Skin of body (tissue), 2 donors: ENCODE data around the gene TSSK2. TPM values are rescaled to one million over a fixed set of nuclear protein-coding genes. Genes with fewer than 3 reads are reported as not detected.

Source experiments
- DNase-seq: peaks from one replicate; lab custom pipeline; 2025; lab: John Stamatoyannopoulos, UW
- total RNA-seq: library from RNA; depleted of rRNA; stranded (reverse); fragments of >200 nt; gene quantifications from one replicate; pipeline ENCODE4 v1.2.3, GENCODE V29; 2014

The TSSK2 gene
- total RNA-seq, 1 donor from 2014 or later = not detected

DNA sequence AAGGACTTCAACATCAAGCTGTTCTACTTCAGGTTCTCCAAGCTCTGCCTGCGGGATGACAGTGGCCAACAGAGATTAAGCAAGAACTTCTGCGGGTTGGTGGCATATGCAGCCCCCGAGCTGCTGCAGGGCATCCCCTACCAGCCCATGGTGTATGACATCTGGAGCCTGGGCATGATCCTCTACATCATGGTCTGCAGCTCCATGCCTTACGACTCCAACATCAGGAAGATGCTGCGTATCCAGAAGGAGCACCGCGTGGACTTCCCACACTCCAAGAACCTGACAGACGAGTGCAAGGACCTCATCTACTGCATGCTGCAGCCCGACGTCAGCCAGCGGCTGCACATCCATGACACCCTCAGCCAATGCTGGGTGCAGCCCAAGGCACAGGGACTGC is 6.1 kb upstream of the TSSK2 start:
- DNase-seq = no peak

- DNase-seq = no peak
These were observed 5.4 kb upstream of the TSSK2 start for GRCh38 chr22:19125474-19126308.

DNA sequence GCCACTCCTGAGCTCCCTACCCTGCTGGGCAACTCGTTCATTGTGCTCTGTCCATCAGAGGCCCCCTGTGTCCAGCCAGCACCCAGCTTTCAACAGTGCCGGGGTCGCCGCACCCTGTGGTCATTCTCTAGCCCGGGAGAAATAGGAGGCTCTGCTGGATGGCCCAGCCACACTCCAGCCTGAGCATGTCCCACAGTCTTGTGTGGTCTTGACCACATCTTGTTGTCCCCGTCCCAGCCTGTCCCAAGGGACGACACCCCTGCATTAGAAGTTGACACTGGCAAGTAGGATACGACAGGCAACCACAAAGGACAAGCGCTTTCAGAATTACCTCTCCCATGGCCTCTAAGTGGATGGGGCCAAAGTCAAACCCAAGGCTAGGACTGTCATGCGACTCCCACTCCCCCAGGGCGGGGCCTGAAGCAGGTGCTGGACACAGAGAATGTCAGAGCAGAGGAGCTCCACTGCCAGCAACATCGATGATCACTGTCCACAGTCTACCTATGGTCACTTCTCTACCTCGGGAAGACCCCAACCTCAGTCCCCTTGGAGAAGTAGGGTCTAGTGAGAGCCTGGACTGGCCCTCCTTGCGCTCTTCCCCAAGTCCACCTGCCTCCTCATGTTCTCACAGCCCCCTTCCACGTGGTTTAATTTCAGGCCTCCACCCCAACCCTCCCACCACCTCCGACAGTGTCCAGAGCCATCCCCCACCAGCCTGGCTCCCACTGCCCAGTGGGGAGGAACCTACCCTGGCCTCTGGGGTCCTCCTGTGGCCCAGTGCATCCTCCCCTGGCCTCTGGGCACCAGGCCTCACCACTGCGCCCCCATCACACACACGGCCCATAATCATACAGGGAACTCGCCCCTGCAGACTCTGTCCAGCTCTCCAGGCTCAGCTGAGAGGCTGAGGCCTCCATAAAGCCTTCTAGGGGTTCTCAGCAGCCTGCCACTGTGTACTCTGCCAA is 4.5 kb upstream of the TSSK2 start:
- DNase-seq = no peak

DNA sequence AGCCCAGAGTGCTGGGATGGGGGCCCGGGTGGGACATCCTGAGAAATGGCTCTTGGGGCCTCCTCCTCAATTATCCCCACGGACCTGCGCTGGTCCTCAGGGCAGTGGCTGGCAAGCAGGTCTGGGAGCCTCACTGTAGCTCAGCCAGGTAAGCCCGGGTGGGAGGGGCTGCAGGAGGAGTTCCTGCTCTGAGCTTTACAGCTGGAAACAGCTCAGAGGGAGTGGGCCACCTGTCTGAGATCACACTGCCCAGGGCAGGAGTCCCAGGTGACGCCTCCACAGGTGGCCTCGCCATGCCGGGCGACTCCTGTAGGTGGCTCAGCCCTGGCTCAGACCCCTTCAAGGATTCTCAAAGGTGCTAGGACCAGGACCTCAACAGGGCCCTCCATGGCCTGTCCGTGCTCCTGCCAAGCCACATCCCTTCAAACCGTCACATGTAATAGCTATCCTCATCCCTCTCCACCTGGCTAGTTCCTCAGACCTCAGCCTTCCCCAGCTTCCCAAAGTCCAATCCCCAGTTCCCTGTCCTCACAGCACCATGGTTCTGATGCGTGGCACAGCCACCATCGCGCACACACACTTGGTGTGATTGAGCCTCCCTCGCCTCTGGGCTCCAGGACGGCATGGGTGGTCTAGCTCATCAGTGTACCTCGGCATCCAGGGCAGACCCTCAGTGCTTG is 3.6 kb upstream of the TSSK2 start:
- DNase-seq = no peak

DNA sequence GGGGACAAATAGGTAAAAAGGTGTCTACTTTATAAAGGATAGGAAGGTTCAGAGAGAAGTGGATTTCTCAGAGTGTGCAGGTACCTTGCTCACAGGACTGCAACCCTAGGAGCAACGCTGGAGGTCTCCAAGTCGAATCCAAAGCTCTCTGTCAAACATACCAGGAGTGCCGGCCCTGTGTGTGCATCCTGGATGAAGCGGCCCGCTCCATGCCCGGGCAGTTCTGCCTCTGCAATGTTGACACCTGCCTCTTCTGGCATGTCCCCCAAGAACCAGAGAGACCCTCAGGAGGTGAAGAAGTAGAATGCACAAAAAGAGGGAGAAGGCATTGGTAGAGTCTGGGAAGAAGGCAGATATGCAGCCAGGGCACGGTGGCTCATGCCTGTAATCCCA is 3.1 kb upstream of the TSSK2 start:
- DNase-seq = no peak

- no peak for DNase-seq
These were observed 2.0 kb upstream of the TSSK2 start for GRCh38 chr22:19128946-19129727.

- no peak for DNase-seq
These were observed 1.2 kb upstream of the TSSK2 start for GRCh38 chr22:19129871-19130270.

GRCh38 chr22:19131685-19132015 is 542 bp downstream of the TSSK2 start:
- DNase-seq = no peak

GRCh38 chr22:19132153-19132552 is 1.0 kb downstream of the TSSK2 start:
- no peak for DNase-seq

DNA sequence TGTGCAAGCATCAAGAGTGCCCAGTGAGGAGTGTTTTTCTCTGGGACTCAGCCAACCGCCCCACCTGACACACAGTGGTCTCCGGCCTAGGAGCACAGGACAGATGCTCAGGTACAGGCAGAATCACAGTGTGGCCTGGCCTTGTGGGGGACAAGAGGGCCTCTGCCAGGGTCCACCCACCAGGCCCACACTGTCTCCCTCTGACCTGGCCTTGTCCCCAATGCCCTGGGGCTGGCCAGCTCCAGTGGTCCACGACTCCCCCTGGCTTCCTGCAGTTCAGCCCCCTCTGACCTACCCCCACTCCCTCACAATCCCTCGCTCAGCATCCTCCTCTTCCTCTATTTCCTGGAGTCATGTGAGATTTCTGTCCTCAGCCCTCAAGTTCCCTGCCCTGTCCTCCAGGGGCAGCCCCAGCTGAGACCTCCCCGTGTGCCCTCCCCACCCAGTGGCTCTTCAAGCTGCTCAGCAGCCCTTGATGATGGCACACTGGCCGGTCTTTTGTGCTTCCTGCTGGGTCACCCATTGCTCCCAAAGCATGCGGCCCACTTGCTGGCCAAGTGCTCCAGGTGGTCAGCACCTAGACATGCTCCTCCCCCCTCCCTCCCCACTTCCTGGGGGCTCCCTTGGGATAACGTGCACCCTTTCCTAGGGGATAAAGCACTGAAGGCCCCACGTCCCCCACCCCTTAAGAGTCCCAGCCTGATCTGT is 1.7 kb downstream of the TSSK2 start:
- no peak for DNase-seq

DNA sequence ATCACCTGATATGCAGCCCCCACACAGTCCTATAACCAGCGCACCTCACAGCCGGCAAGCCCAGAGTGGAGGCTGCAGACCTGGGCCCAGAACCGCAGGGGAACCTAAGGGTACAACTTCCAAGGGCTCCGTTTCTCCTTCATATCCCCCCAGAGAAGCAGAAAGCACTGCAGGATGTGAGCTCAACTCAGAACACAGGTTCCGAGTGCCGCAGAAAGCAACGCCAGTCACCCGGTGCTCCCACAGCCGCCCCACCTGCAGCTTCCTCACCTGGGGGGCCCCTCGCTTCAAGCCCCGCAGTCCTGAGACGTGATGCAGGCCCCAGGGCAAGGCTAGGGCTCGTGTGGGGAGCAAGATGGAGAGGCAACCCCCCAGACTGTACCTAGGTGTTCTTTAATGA is 2.5 kb downstream of the TSSK2 start:
- DNase-seq = no peak

GRCh38 chr22:19134176-19134831 is 3.2 kb downstream of the TSSK2 start:
- DNase-seq = no peak

DNA sequence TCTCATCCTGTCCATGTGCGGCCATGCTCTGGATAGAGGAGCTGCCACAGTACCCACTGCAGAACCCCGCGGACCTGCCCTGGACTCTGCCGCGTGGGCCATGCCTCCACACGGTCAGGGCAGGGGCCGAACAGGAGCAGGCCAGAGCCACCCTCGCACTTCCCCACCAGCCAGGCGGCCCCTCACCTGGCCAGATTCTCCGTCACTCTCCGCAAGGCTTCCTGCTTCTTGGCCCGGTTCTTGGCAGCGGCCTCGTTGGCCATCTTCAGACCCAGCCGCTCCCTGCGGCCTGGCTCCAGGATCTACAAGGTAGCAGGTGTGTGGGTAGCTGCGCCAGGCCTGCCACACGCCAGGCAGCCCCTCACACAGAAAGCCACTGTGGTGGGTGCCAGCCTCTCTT is 3.8 kb downstream of the TSSK2 start:
- DNase-seq = no peak

DNA sequence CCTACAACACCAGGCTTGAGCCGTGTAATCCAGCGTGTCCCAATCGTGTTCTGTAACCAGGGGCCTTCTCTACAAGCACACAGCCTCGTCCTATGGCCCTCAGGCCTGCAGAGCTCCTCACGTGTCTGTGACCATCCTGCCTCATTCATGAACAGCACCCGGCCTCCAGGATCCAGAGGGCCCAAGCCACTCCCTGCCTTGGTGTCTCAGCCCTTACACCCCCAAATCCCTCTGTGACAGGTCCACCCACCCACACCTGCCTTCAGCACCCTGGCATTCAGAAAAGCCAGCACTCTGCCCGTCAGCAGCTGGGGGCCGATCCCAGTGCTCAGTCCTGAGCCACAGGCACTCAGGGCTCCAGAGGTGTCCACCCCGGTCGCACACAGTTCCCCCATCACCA is 5.8 kb downstream of the TSSK2 start:
- DNase-seq = no peak

DNA sequence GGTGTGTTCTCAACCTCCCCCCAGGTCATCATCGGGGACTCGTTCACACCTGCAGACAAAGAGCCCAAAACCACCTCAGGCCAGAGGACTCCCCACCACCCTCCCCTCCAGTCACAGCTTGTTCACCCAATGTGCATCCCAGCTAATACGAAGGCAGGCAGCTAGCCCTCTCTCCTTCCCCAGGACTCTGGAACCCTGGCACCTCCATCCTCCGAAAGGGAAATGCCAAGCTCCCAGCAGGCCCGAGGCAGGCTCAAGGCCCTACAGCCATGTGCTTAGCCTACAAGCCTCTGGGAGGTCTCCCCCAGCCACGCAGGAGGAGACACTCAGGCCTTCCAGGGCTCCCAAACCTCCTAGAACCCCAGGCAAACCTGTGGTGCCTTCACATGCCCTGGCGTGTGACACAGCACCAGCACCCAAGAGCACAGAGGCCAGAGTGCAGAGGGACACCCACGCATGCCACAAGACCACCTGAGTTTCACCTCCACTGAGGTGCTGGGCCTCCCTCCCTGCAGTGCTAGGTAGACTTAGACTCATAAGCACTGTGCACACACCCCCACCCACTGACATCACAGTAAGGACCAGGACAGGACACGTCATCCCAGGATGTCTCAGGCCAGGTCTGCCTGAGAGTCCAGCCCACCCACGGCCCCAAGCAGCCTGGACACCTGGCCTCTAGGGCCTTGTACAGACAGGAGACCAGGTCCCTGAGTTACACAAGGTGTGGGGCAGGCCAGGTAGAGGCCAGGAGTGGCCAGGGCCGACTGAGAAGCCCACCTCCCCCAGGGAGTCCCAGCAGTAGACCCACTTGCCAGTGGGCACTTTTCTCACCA is 6.5 kb downstream of the TSSK2 start:
- no peak for DNase-seq

GRCh38 chr22:19138217-19139000 is 7.3 kb downstream of the TSSK2 start:
- no peak for DNase-seq

GRCh38 chr22:19139001-19139356 is 7.9 kb downstream of the TSSK2 start:
- no peak for DNase-seq

GRCh38 chr22:19139974-19140373 is 8.9 kb downstream of the TSSK2 start:
- no peak for DNase-seq
